ENCODE measurements around the gene PRPF40A.

DNA sequence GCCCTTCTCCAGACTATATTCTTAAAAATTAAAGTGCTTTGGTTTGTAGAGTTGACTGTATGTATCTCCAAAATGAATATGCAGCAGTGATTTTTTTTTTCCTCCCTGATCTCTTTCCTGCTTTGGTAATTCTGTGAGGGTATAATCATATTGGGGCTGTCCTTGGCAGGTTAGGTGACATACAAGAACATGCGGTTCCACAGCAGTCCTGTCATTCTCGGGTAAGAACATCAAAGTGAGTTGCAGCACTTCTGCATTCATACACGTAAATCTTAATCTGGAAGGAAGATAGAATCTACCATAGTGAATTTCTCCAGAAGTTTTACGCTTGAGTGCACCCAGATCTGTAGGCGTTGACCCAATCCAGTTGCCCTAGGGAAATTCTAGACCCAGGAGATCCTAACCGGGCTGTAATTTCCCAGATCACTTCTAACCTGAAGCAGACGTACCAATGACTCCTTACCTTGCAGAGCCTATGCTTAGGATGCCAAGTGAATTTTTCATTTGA lies 109.4 kb downstream of the PRPF40A start:
- TF ChIP-seq POLR2A (IDR thresholded peaks at IDR 0.05): no peak
- TF ChIP-seq, protein P1, sequence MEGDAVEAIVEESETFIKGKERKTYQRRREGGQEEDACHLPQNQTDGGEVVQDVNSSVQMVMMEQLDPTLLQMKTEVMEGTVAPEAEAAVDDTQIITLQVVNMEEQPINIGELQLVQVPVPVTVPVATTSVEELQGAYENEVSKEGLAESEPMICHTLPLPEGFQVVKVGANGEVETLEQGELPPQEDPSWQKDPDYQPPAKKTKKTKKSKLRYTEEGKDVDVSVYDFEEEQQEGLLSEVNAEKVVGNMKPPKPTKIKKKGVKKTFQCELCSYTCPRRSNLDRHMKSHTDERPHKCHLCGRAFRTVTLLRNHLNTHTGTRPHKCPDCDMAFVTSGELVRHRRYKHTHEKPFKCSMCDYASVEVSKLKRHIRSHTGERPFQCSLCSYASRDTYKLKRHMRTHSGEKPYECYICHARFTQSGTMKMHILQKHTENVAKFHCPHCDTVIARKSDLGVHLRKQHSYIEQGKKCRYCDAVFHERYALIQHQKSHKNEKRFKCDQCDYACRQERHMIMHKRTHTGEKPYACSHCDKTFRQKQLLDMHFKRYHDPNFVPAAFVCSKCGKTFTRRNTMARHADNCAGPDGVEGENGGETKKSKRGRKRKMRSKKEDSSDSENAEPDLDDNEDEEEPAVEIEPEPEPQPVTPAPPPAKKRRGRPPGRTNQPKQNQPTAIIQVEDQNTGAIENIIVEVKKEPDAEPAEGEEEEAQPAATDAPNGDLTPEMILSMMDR (IDR thresholded peaks at IDR 0.05): no peak

Data from heart left ventricle (tissue), 13 donors.